Non-pigmented ciliary epithelial cell (primary cell): ENCODE results near the gene SLC26A4.

ENCODE experiments used
- DNase-seq: peaks from one replicate; pipeline ENCODE4 v3.0.0-alpha.2; 2010; ENCODE audit warnings: low read depth

SLC26A4 gene

DNA sequence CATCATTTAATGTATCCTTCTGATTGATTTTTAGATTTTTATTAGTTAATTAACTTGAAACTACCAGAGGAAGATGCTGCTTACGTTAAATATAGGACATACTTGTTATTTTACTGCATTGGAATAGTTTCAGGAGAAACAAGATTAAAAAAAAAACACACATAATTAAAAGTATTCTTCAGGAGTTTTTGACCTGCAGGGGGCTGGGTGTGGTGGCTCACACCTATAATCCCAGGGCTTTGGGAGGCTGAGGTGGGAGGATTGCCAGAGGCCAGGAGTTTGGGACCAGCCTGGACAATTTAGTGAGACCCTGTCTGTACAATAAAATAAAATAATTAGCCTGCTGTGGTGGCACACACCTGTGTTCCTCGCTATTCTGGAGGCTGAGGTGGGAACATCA, 94.0 kb downstream of the SLC26A4 start:
- no peak for DNase-seq

DNA sequence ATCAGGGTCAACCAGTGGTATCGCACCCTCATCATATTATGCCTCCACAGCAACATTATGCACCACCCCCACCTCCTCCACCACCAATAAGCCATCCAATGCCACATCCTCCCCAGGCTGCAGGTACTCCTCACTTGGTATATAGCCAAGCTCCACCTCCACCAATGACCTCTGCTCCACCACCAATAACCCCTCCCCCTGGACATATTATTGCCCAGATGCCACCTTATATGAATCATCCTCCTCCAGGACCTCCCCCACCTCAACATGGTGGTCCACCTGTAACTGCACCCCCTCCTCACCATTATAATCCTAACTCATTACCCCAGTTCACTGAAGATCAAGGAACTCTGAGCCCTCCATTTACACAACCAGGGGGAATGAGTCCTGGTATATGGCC, 98.0 kb downstream of the SLC26A4 start:
- no peak for DNase-seq

DNA sequence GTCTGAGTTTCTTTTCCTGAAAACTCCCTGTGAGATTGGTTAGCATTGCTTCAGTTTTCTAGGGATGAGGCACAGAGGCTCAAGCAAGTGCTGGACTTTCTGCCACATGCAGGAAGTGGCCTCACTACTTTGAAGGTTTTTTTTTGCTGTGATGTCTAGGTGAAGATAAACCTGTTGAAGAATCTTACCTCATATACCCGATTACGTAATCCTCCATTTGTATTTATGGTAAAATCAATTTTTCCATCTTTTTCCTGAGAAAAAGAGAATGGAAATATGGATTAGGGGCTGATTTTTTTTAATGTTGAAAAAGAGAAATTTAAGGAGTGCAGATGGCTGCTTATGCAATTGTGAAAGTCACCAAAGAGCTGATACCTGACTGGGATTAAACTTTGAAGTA, 106.8 kb downstream of the SLC26A4 start:
- no peak for DNase-seq
